ENCODE results near the gene PLS3. TPM values are rescaled to one million over a fixed set of nuclear protein-coding genes. Genes with fewer than 3 reads are reported as not detected.

Gene PLS3, protein sequence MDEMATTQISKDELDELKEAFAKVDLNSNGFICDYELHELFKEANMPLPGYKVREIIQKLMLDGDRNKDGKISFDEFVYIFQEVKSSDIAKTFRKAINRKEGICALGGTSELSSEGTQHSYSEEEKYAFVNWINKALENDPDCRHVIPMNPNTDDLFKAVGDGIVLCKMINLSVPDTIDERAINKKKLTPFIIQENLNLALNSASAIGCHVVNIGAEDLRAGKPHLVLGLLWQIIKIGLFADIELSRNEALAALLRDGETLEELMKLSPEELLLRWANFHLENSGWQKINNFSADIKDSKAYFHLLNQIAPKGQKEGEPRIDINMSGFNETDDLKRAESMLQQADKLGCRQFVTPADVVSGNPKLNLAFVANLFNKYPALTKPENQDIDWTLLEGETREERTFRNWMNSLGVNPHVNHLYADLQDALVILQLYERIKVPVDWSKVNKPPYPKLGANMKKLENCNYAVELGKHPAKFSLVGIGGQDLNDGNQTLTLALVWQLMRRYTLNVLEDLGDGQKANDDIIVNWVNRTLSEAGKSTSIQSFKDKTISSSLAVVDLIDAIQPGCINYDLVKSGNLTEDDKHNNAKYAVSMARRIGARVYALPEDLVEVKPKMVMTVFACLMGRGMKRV
- total RNA-seq (2022; extraction: Qiagen RNA extraction; ENCODE audit: low read depth) = 191 to 237 TPM (median 227 TPM) in 5 replicates

DNA sequence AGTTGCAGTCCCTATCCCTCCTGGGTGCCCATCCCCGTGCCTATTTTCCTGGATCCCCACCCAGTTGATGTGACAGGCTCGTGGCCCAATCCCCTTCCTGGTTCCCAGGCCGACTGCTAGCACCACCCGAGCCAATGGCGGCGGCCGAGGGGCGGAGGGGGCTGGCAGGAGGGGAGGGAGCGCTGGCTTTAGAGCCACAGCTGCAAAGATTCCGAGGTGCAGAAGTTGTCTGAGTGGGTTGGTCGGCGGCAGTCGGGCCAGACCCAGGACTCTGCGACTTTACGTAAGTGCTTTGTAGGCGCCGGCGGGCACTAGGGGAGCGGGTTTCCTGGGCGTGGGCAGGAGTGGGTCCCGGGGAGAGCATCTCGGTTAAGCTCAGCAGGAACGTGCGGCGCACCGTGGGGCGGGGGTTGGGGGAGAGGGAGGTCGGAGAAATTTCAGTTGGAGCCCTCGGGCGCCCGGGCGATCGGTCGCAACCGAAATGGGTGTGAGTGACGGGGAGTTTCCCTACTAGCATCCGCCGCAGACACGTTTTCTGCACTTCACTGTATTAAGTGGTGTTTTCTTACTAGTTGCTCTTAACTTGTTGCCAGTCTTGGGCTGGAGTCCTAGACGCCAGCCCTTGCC lies at the start of gene PLS3:
Gene PLS3 (plus strand): TSS at position 197 of the 627 bp plus-strand sequence. CDS start 49,077 bp downstream, outside the sequence.

